ENCODE measurements around the gene ACSF3.

DNA sequence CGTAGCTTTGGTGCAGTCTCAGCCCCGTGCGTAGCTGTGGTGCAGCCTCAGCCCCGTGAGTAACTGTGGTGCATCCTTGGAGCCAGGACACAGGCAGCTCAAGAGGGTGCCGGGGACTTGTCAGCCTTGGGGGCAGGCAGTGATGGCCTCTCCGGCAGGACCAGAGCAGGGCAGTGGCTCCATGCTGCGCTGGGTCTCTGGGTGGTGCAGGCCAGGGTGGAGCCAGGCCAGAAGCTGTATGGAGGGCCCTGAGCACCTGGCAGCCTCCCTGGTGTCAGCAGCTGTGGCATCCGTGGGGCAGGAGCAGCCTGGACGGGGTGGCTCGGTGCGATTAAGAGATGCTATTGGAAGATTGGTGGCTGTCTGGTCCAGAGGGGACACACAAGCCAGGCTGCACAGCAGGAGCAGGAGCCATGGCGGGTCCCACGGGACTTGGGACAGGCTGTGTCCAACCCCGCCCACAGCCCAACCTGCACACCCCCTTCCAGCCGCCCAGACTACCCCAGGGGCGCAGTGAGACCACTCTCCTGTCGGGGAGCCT lies 49.6 kb downstream of the ACSF3 start:
- TF ChIP-seq, protein P1, sequence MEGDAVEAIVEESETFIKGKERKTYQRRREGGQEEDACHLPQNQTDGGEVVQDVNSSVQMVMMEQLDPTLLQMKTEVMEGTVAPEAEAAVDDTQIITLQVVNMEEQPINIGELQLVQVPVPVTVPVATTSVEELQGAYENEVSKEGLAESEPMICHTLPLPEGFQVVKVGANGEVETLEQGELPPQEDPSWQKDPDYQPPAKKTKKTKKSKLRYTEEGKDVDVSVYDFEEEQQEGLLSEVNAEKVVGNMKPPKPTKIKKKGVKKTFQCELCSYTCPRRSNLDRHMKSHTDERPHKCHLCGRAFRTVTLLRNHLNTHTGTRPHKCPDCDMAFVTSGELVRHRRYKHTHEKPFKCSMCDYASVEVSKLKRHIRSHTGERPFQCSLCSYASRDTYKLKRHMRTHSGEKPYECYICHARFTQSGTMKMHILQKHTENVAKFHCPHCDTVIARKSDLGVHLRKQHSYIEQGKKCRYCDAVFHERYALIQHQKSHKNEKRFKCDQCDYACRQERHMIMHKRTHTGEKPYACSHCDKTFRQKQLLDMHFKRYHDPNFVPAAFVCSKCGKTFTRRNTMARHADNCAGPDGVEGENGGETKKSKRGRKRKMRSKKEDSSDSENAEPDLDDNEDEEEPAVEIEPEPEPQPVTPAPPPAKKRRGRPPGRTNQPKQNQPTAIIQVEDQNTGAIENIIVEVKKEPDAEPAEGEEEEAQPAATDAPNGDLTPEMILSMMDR (IDR thresholded peaks at IDR 0.05) = no peak
- TF ChIP-seq POLR2A (IDR thresholded peaks at IDR 0.05) = no peak
